ENCODE results near the gene EMP2.

The EMP2 gene

DNA sequence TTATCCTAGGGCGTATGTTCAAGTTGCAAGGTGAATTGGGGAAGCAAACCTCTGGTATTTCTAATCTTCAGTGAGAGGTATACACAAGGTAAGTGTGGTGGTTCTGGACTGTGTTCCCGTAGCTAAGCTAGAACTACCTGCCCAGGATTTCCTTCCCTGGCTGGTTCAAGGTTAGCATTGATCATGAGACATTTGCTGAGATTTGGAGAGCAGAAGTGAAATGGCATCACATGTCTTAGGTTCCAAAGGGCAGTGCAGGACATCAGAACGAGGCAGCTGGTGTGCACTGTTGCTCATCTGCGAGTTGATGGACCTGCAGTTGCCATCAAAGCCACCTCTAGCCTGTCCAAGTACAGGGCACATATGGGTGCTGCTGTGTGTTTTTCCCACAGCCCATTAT, 95.2 kb downstream of the EMP2 start:
- Histone ChIP-seq H3K27ac (ENCODE audit: low read depth, low read length) (no peak overlapping the region), H3K4me3 (ENCODE audit: low read depth, low read length) (no peak overlapping the region), H2AFZ (ENCODE audit: low read length, unreplicated experiment) (no peak overlapping the region), H3K4me1 (ENCODE audit: control insufficient read depth, insufficient read depth, low read length, unreplicated experiment) (peaks cover 3% of the 10 kb centered on the region), H3K79me2 (ENCODE audit: control insufficient read depth, insufficient read depth, low read length, unreplicated experiment) (no peaks in the 10 kb centered on the region), H3K36me3 (ENCODE audit: insufficient read depth, low read length) (no peaks in the 10 kb centered on the region), H3K27me3 (ENCODE audit: insufficient read depth, low read length) (no peaks in the 10 kb centered on the region)

DNA sequence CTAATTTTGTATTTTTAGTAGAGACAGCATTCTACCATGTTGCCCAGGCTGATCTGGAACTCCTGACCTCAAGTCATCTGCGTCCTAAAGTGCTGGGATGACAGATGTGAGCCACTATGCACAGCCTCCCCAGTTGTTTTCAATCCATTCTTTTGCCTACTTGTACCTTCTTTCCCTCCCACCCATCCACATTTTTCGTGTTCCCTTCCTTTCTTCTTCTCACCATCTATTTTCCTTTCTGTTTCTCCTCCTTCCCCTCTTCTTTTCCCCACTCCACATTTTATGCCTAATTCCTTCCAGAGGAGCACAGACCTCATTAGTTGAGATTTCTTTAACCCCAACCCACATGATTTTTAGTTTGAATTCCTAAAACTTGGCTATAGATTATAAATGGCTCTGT, 100.2 kb downstream of the EMP2 start:
- no peak overlapping the region for H3K27ac ChIP-seq (ENCODE audit: low read depth, low read length)
- no peak overlapping the region for H2AFZ ChIP-seq (ENCODE audit: low read length, unreplicated experiment)

More for the DNA sequence above, 100.2 kb downstream of the EMP2 start:
- no peaks in the 10 kb centered on the region for H3K79me2 ChIP-seq (ENCODE audit: control insufficient read depth, insufficient read depth, low read length, unreplicated experiment)
- H3K27me3 ChIP-seq (ENCODE audit: insufficient read depth, low read length): no peaks in the 10 kb centered on the region
- H3K4me3 ChIP-seq (ENCODE audit: low read depth, low read length): no peak overlapping the region
- H3K4me1 ChIP-seq (ENCODE audit: control insufficient read depth, insufficient read depth, low read length, unreplicated experiment): no peaks in the 10 kb centered on the region
- no peaks in the 10 kb centered on the region for H3K36me3 ChIP-seq (ENCODE audit: insufficient read depth, low read length)
